NCI-H2196 (cell line): Measurements from ENCODE around the gene C9orf43.

Source experiments
- DNase-seq: peaks from one replicate; lab custom pipeline; 2025; ENCODE audit not compliant: unreplicated experiment; lab: John Stamatoyannopoulos, UW

The C9orf43 gene

DNA sequence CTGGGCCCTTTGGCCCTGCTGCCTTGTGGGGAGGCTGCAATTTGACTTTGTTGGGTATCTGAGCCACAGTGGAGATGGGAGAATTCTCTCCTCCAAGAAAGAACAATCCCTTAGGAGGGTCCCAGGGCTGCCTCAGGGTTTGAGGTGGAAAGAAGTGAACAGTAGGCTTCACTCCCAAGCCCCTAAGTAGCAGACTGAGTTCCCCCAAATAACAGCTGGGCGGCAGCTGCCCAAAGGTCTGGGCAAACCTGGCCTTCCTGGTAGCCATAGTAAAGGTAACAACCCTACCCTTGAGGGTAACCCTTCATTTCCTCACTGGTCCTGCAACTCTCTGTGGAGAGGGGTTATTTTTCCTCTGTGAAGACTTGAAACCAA, 53.7 kb downstream of the C9orf43 start:
- DNase-seq, result no peak

- DNase-seq, result no peak
These were observed 55.1 kb downstream of the C9orf43 start for GRCh38 chr9:113465599-113466140.

GRCh38 chr9:113467183-113467582, 56.6 kb downstream of the C9orf43 start:
- no peak for DNase-seq

DNA sequence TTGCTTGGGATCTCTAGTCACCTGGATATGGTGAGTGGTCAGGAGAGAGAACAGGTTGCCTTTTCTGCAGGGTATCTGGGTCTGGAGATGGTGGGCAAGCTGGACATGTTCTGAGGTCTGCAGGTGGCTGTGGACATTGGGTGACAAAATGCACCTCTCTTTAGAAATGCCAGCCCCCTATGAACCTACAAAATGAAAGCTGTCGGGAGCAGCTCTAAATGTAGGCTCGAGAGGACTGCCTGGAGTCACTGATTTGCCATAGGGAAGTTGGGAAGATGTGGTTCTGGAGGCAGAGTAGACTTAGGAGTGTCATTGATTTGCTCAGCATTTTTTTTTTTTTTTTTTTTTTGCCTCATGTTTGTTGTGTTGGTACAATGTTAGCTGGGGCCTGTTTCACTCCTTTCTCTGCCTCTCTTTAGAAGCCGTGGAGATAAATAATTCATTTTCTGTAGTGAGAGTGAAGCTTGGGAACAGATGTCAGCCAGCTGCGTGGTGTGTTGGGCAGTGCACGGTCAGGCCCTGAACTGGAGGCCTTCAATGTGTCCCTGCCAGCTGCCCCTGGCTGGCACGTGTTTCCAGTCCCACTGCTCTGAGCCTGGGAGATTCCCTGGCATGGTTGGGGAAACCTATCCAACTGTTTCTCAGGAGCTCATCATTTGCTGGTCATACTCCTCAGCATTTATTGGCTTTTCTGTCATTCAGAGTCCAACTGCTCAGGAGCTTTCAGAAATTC, 58.3 kb downstream of the C9orf43 start:
- DNase-seq, result peak; percentile 30

- DNase-seq, result no peak
These were observed 60.6 kb downstream of the C9orf43 start for GRCh38 chr9:113471143-113471542.

DNA sequence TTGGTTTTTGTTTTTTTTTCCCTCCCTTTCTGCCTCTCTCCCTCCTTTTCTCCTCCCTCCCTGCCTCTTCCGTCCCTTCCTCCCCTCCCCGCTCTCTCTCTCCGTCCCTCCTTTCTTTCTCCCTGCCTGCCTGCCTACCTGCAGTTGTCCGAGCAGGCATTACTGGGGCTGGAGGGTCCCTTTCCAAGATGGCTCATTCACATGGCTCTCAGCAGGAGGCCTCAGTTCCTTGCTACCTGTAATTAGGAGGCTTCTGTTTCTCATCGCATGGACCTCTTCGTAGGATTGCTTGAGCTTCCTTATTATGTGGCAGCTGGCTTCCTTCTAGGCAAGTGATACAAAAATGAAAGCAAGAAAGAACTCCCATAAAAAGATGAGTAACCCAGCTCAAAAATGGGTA, 61.0 kb downstream of the C9orf43 start:
- DNase-seq, result no peak

DNA sequence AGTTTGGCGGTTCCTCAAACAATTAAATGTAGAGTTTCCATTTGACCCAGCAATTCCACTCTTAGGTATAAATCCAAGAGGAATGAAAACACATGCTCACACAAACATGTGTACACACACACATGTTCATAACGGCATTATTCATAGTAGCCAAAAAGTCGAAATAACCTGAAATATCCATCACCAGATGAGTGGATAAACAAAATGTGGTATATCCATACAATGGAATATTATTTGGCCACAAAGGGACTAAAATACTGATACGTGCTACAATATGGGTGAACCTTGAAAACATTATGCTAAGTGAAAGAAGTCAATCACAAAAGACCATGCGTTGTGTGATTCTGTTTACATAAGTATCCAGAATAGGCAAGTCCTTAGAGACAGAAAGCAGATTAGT, 61.7 kb downstream of the C9orf43 start:
- DNase-seq, result no peak

DNA sequence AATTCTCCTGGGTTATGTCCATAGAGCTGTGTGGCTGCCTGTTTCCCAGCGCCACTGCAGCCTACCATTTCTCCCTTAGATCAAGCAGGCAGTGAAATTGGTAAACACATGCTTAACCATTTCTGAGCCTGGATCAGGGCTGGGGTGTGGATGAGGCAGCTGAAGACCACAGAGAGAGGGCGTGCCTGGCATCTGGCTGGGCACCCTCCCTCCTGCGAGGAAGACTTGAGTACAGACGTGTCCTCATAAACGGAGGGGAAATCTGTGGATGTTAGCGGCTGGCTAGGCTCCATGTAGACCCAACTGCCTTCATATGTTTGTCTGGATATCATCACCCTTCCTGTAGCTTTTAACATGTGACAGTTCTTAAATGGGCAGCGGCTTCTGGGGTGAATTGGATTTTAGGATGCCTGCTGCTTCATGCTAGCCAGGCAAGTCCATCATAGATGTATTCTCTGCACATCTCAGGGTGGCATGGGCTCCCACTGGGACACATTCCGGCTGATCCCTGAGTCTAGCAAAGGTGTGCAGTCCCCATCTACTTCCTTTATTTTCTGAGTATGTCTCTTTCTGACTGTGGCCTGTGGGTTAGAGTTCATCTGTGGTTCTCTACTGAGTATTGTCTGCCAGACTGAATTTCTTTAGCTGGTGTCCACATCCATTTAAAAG, 63.9 kb downstream of the C9orf43 start:
- DNase-seq, result no peak

DNA sequence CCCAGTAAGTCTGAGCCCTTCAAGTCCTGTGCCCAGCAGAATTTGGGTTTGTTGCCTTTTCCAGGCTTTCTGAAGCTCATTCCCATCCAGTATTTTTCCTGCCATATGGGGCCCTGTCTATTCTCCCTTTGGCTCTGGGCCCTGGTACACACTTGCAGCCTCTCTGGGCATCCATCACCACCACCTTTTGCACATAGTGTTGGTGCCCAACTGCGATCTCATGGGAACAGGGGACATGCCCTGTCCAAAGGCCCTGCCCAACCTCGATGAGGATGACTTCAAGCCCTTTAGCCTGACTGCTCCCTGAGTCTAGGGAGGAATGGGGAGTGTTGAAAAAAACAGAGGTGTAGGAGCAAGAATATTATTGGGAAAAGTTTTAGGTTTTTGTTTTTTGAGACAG, 64.5 kb downstream of the C9orf43 start:
- DNase-seq, result no peak

DNA sequence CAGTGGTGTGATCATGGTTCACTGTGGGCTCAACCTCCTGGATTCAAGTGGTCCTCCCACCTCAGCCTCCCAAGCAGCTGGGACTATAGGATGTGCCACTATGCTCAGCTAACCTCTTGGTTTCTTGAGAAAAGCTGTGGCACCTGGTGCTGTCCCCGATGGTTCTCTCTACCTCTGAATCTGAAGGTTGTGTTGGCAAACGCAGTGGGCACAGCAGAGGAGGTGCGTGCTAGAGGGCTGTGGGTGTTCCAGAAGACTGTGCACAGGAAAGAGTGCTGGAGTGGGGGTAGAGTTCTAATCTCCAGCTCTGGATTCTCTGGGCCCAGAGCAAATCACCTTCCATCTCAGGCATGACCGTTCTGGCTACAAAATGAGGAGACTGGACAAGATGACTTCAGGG, 65.4 kb downstream of the C9orf43 start:
- no peak for DNase-seq

DNA sequence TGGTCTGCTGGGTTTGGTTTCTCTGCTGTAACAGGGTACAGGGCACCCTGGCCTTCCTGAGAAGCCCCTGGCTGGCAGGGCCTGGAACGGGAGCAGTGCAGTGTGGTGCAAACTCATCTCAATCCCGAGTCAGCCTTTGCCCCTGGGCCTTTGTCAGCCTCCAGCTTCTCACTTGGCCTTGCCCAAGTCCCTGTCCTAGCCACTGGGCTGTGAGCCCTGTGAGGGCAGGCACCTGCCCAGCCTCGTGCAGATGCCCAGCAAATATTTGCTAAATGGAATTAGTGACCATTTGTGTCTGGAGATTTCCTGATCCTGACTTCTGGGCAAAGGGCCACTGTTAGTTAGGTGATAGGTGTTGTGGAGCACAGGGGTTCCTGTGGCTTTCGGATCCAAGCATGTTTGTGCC, 66.0 kb downstream of the C9orf43 start:
- no peak for DNase-seq

DNA sequence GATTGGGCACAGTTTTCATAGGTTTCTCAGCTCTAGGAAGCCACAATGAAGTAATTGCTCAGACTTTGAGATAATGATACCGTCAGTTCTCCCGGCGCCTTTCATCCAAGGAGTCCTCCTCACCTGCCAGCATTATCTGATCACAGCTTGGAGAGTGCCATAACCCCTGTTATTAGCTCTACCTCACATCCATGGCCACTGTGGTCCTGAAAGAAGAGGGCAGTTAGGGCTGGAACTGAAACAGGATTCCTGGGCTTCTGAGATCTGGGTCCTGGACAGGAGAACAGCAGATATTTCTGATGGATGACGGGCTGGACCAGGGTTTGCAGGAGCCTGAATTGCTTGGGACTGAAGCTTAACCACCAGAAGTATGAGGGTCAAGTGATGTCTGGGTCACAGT, 66.5 kb downstream of the C9orf43 start:
- no peak for DNase-seq

- no peak for DNase-seq
These were observed 67.1 kb downstream of the C9orf43 start for GRCh38 chr9:113477661-113478060.

- no peak for DNase-seq
These were observed 68.7 kb downstream of the C9orf43 start for GRCh38 chr9:113479174-113479621.
